ENCODE measurements around the gene RUNX1. TPM values are rescaled to one million over a fixed set of nuclear protein-coding genes. Genes with fewer than 3 reads are reported as not detected.
A peak's percentile ranks its signal among the peaks of the same experiment; 100 is the strongest.

The RUNX1 gene
- total and polyA plus RNA-seq, 2 of the 13 experiments (the other 11 are each of a cell fraction or from before 2014, with no cell fraction given) = 5.4 to 6.4 TPM

- H3K4me3 ChIP-seq (replicated peaks in 1 of 3; ENCODE audit: insufficient read depth in 1 of 3, low read depth in 2 of 3, low read length in 3 of 3) = no peak overlapping the region
- no TSS peak for BruUV-seq (replicated peaks)
- ATAC-seq (no peak), FAIRE-seq (no peak), DNase-seq (ENCODE audit: low spot score) (no peak)
- intact Hi-C loops (cut with micrococcal nuclease; ENCODE audit: unreplicated experiment) (no loop called here), in situ Hi-C loops (cut with HindIII; ENCODE audit: extremely low pct_ligation_motif_present, low pct_unique_long_range_greater_than_20kb) (loop anchor here (10.0 kb wide), 1 partner anchor 93 kb away; no protein-coding TSS in a partner anchor)
- H3K27me3 ChIP-seq (ENCODE audit: control insufficient read depth in 1 of 2, insufficient read depth in 2 of 2, low read length in 2 of 2) = no peaks in the 10 kb centered on the region
- peaks cover 57% of the 10 kb centered on the region for H3K4me1 ChIP-seq (ENCODE audit: insufficient read depth, low read length)
- no peaks in the 10 kb centered on the region for H4K20me1 ChIP-seq (ENCODE audit: insufficient read depth, low read length)
- 66% methylated on average over 5 of the region's 5 CpGs for WGBS (ENCODE audit: low lambda C conversion rate)
- no peak overlapping the region for H3K4me2 ChIP-seq (ENCODE audit: low read depth, low read length)
- no peaks in the 10 kb centered on the region for H3K36me3 ChIP-seq (replicated peaks in 1 of 2; ENCODE audit: control insufficient read depth in 1 of 2, insufficient read depth in 2 of 2, low read length in 2 of 2)
- H2AFZ ChIP-seq (ENCODE audit: low read length) = no peak overlapping the region
- no peak overlapping the region for H3K27ac ChIP-seq (ENCODE audit: extremely low read length, insufficient read depth, low read length)
- CTCF ChIA-PET (ENCODE audit: low intra/inter-chr PET ratio, low total read pairs) = no interaction called here
- no peak overlapping the region for H3K9ac ChIP-seq (ENCODE audit: insufficient read depth, low read depth, low read length)
- no peaks in the 10 kb centered on the region for H3K79me2 ChIP-seq (ENCODE audit: insufficient read depth, low read length)
- no peak for TF ChIP-seq ZNF563 (CRISPR knock-in tag; IDR thresholded peaks at IDR 0.05)
- TF ChIP-seq TFDP2 (CRISPR knock-in tag; IDR thresholded peaks at IDR 0.05) = no peak
- no peak for TF ChIP-seq ZNF468 (CRISPR knock-in tag; IDR thresholded peaks at IDR 0.05)
- TF ChIP-seq ZNF296 (CRISPR knock-in tag; conservative IDR thresholded peaks at IDR 0.05) = no peak
- no peak for TF ChIP-seq ZNF7 (CRISPR knock-in tag; IDR thresholded peaks at IDR 0.05)
- POLR2A ChIA-PET = no interaction called here
- no peaks in the 10 kb centered on the region for H3K9me3 ChIP-seq (ENCODE audit: low read length)
Measured at GRCh38 chr21:34987501-34988072, 61.5 kb downstream of the RUNX1 start.

- DNase-seq (ENCODE audit: low spot score) (peak; percentile 84), FAIRE-seq (no peak), ATAC-seq (peak; percentile 69)
- no TSS peak for BruUV-seq (replicated peaks)
- no peaks in the 10 kb centered on the region for H3K9me3 ChIP-seq (ENCODE audit: low read length)
- no peak overlapping the region for H2AFZ ChIP-seq (ENCODE audit: low read length)
- H3K4me3 ChIP-seq (replicated peaks in 1 of 3; ENCODE audit: insufficient read depth in 1 of 3, low read depth in 2 of 3, low read length in 3 of 3) = no peak overlapping the region
- H3K4me1 ChIP-seq (ENCODE audit: insufficient read depth, low read length) = peaks cover 58% of the 10 kb centered on the region
- H4K20me1 ChIP-seq (ENCODE audit: insufficient read depth, low read length) = no peaks in the 10 kb centered on the region
- POLR2A ChIA-PET = no interaction called here
- H3K27me3 ChIP-seq (ENCODE audit: control insufficient read depth in 1 of 2, insufficient read depth in 2 of 2, low read length in 2 of 2) = no peaks in the 10 kb centered on the region
- CTCF ChIA-PET (ENCODE audit: low intra/inter-chr PET ratio, low total read pairs) = no interaction called here
- H3K79me2 ChIP-seq (ENCODE audit: insufficient read depth, low read length) = no peaks in the 10 kb centered on the region
- H3K27ac ChIP-seq (ENCODE audit: extremely low read length, insufficient read depth, low read length) = no peak overlapping the region
- no peak overlapping the region for H3K9ac ChIP-seq (ENCODE audit: insufficient read depth, low read depth, low read length)
- 45% methylated on average over 16 of the region's 16 CpGs for WGBS (ENCODE audit: low lambda C conversion rate)
- H3K4me2 ChIP-seq (ENCODE audit: low read depth, low read length) = peak overlapping the region; percentile 48
- in situ Hi-C loops (cut with HindIII; ENCODE audit: extremely low pct_ligation_motif_present, low pct_unique_long_range_greater_than_20kb) (loop anchor here (10.0 kb wide), 1 partner anchor 92 kb away; no protein-coding TSS in a partner anchor), intact Hi-C loops (cut with micrococcal nuclease; ENCODE audit: unreplicated experiment) (no loop called here)
- H3K36me3 ChIP-seq (replicated peaks in 1 of 2; ENCODE audit: control insufficient read depth in 1 of 2, insufficient read depth in 2 of 2, low read length in 2 of 2) = no peaks in the 10 kb centered on the region
- no peak for TF ChIP-seq GMEB1 (CRISPR knock-in tag; IDR thresholded peaks at IDR 0.05; ENCODE audit: borderline replicate concordance)
- TF ChIP-seq TP53 (CRISPR knock-in tag; conservative IDR thresholded peaks at IDR 0.05) = no peak
- no peak for TF ChIP-seq SIN3B (IDR thresholded peaks at IDR 0.05; ENCODE audit: low read length)
- no peak for TF ChIP-seq ZNF747 (CRISPR knock-in tag; IDR thresholded peaks at IDR 0.05; ENCODE audit: borderline replicate concordance)
- TF ChIP-seq CBX1 (IDR thresholded peaks at IDR 0.05; ENCODE audit: low read depth) = no peak
- no peak for TF ChIP-seq ESRRA (CRISPR knock-in tag; IDR thresholded peaks at IDR 0.05; ENCODE audit: low read depth)
- no peak for TF ChIP-seq ZNF264 (CRISPR knock-in tag; IDR thresholded peaks at IDR 0.05)
- no peak for TF ChIP-seq MEIS1 (CRISPR knock-in tag; IDR thresholded peaks at IDR 0.05; ENCODE audit: borderline replicate concordance)
- no peak for TF ChIP-seq PRPF4 (IDR thresholded peaks at IDR 0.05; ENCODE audit: low read depth, low read length, poor library complexity, severe bottlenecking)
- no peak for TF ChIP-seq ZNF776 (CRISPR knock-in tag; IDR thresholded peaks at IDR 0.05)
Measured at GRCh38 chr21:34986561-34987500, 62.3 kb downstream of the RUNX1 start.

Data from HepG2 (cell line).